Right hindlimb (tissue), 1 donor: ENCODE data around the gene HPCAL4.

Source experiments
- DNase-seq: peaks from one replicate; pipeline ENCODE4 v3.0.0-alpha.2; 2018

The HPCAL4 gene

GRCh38 chr1:39700348-39700747 is 9.1 kb upstream of the HPCAL4 start:
- no peak for DNase-seq

GRCh38 chr1:39699419-39699818 is 8.2 kb upstream of the HPCAL4 start:
- DNase-seq, result no peak

GRCh38 chr1:39698568-39698967 is 7.3 kb upstream of the HPCAL4 start:
- DNase-seq, result no peak

GRCh38 chr1:39696448-39696847 is 5.2 kb upstream of the HPCAL4 start:
- DNase-seq, result no peak

GRCh38 chr1:39695016-39695415 is 3.8 kb upstream of the HPCAL4 start:
- DNase-seq, result no peak

GRCh38 chr1:39694026-39694425 is 2.8 kb upstream of the HPCAL4 start:
- no peak for DNase-seq

- DNase-seq, result no peak
Measured at GRCh38 chr1:39692152-39693074, 1.2 kb upstream of the HPCAL4 start.

GRCh38 chr1:39690794-39691382 is 345 bp downstream of the HPCAL4 start:
- DNase-seq, result no peak

- no peak for DNase-seq
Measured at GRCh38 chr1:39690225-39690624, 1.0 kb downstream of the HPCAL4 start.

- no peak for DNase-seq
Measured at GRCh38 chr1:39689635-39690034, 1.6 kb downstream of the HPCAL4 start.

- no peak for DNase-seq
Measured at GRCh38 chr1:39689214-39689613, 2.0 kb downstream of the HPCAL4 start.

- no peak for DNase-seq
Measured at GRCh38 chr1:39688706-39689105, 2.5 kb downstream of the HPCAL4 start.

- DNase-seq, result no peak
Measured at GRCh38 chr1:39687243-39687642, 4.0 kb downstream of the HPCAL4 start.

GRCh38 chr1:39685071-39685470 is 6.2 kb downstream of the HPCAL4 start:
- DNase-seq, result no peak

- no peak for DNase-seq
Measured at GRCh38 chr1:39684313-39684664, 6.9 kb downstream of the HPCAL4 start.

- no peak for DNase-seq
Measured at GRCh38 chr1:39683591-39684312, 7.5 kb downstream of the HPCAL4 start.

GRCh38 chr1:39681999-39682398 is 9.2 kb downstream of the HPCAL4 start:
- DNase-seq, result no peak

- DNase-seq, result no peak
Measured at GRCh38 chr1:39681294-39681693, 9.9 kb downstream of the HPCAL4 start.

- no peak for DNase-seq
Measured at GRCh38 chr1:39680751-39681150, 10.5 kb downstream of the HPCAL4 start.

- DNase-seq, result no peak
Measured at GRCh38 chr1:39679821-39680220, 11.4 kb downstream of the HPCAL4 start.

GRCh38 chr1:39678889-39679288 is 12.3 kb downstream of the HPCAL4 start:
- no peak for DNase-seq

- no peak for DNase-seq
Measured at GRCh38 chr1:39677645-39678044, 13.6 kb downstream of the HPCAL4 start.

- DNase-seq, result no peak
Measured at GRCh38 chr1:39676948-39677548, 14.2 kb downstream of the HPCAL4 start.
